Stimulated activated CD8-positive, alpha-beta memory T cell treated with anti-CD3 and anti-CD28 coated beads, Interleukin-4, amount 100 ng/mL, for 48 hours (primary cell): ENCODE data around the gene TBC1D22A.
"Not testable (repeated sequence)": the region's sequence is repeated elsewhere in the genome, so short reads cannot be mapped to it uniquely, and the experiment has no call there.

Experiments used
- DNase-seq: peaks from one replicate; pipeline ENCODE4 v3.0.0-alpha.2; 2020

TBC1D22A gene

GRCh38 chr22:46774980-46775849 lies 12.8 kb downstream of the TBC1D22A start:
- no peak for DNase-seq

GRCh38 chr22:46775850-46776826 lies 13.7 kb downstream of the TBC1D22A start:
- no peak for DNase-seq

DNA sequence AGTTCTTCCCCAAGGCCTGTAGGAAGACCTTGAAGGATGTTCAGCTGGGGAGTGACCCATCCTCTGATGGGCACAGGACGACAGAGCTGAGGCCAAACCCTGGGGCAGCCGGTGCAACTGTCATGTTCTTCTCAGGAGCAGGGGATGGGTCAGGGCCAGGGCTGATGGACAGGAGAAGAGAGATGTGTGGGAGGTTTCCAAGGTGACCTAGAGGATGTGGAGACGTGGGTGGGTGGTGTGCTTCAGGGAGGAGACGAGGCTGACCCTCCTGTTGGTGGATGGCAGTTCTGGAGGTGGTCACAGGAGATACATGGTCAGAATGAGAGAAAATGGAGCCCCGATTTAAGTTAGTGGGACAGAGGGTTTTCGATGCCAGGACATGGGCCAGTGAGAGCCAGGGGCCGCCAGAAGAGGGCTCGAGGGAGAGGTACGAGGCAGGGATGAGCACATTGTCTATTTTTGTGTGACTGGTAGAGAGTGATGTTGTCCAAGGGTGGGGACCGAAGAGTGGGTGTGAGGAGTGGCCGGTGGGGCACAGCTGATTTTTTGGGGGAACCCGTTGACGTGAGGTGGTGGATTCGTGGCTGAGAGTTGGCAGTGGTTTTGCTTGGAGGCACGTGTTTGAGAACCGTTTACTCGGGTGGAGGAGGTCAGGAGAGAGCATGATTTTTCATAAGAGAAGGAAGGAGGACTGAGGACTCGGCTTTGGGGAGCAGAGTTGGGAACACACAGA lies 14.6 kb downstream of the TBC1D22A start:
- no peak for DNase-seq

DNA sequence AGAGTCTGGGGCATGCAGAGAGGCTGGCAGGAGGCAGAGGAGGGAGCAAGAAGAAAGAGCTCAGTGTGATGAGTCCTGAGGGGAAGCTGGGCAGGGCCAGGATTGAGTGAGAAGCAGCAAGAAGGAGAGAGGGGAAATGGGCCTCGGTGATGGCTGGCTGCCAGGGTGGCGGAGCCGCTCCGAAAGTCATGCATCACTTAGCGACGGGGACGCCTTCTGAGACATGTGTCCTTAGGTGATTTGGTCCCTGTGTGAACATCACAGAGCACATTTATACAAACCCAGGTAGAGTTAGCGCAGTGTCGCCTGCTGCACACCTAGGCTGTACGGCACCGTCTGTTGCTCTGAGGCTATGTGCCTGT lies 15.1 kb downstream of the TBC1D22A start:
- peak; percentile 57 for DNase-seq

DNA sequence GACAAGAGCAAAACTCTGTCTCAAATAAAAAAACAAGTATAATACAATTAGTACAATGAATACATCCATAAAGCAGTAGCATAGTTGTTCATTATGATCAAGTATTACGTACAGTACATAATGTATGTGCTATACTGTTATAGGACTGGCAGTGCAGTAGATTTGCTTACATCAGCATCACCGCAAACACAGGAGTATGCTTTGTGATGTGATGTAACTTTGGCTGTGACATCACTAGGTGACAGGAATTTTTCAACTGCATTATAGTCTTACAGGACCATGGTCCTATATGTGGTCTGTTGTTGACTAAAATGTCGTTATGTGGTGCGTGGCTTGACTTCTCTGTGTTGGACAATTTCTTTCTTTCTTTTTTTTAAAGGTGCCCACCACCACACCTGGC lies 16.6 kb downstream of the TBC1D22A start:
- DNase-seq: no peak

DNA sequence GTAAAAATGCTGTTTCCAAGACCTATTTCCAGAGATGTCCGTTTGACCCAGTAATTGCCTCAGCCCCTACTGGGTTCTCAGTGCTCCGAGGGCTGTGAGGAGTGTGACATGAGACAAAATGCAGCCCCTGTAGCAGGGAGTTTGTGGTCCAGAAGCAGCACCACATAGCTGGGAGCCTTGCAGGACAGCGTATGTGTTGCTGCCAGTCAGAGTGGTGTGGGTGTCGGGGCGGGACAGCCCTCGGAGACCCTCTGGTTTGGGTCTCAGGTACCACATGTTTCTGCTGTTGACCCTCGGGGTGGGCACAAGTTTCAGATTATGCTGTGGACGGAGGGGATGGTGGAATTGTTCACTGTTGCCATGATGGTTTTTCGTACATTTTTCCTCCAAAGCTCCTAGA lies 17.2 kb downstream of the TBC1D22A start:
- DNase-seq: no peak

GRCh38 chr22:46780453-46780852 lies 18.0 kb downstream of the TBC1D22A start:
- no peak for DNase-seq

GRCh38 chr22:46781291-46781690 lies 18.8 kb downstream of the TBC1D22A start:
- DNase-seq: no peak

- not testable (repeated sequence) for DNase-seq
Measured at GRCh38 chr22:46782200-46782599, 19.8 kb downstream of the TBC1D22A start.

DNA sequence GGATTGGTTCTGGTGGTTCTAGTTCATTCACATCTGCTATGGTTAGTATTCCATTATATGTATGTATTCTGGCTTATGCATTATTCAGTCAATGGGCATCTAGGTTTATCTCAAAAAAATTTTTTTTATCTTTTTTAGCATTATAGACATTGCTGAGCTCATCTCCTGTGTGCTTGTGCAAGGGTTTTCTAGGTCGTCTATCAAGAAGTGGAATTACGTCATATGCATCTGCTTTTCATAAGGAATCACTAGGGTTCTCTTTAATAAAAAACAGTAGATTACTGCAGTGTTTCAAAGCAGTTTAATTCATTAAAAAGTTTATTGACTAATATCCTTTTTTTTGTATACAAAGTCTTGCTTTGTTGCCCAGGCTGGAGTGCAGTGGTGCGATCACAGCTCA lies 21.3 kb downstream of the TBC1D22A start:
- no peak for DNase-seq

- DNase-seq: no peak
Measured at GRCh38 chr22:46788441-46789172, 26.2 kb downstream of the TBC1D22A start.

DNA sequence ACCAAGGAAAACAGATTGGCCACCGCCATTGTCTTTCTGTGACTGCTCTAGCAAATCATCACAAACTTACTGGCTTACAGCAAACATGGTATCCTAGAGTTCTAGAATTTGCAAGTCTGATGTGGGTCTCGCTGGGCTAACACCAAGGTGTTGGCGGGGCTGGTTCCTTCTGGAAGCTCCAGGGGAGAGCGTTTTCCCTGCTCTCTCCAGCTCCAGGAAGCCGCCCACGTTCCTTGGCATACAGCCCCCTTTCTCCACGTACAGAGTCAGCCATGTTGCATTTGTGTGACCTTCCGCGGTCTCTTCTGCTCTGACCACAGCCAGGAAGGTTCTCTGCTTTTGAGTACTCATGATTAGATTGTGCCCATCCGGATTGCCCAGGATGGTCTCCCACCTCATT lies 27.5 kb downstream of the TBC1D22A start:
- DNase-seq: no peak

- peak; percentile 79 for DNase-seq
Measured at GRCh38 chr22:46791201-46791731, 28.8 kb downstream of the TBC1D22A start.

GRCh38 chr22:46792061-46792796 lies 29.8 kb downstream of the TBC1D22A start:
- DNase-seq: no peak

DNA sequence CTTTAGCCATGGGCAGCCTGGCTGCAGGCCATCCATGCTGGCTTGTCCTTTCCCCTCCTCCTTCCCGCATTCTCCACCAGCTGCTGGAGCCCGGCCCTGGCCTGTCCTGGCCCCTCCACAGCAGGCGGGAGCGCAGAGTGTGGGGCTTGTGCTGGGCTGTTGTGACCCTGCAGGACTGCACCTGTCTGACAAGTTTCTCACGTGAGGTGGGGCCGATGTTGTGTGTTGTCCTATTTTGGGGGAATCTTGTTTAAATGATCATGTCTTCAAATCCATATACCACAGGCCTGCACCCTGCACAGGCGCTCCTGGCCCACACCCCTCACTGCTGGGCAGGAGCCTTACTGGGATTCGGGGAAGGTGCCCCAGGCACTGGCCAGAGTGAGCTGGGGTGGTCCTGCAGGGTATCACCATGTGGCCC lies 30.4 kb downstream of the TBC1D22A start:
- no peak for DNase-seq

- DNase-seq: no peak
Measured at GRCh38 chr22:46793497-46793896, 31.0 kb downstream of the TBC1D22A start.

- DNase-seq: no peak
Measured at GRCh38 chr22:46794067-46794466, 31.6 kb downstream of the TBC1D22A start.

- DNase-seq: no peak
Measured at GRCh38 chr22:46794491-46794890, 32.0 kb downstream of the TBC1D22A start.

DNA sequence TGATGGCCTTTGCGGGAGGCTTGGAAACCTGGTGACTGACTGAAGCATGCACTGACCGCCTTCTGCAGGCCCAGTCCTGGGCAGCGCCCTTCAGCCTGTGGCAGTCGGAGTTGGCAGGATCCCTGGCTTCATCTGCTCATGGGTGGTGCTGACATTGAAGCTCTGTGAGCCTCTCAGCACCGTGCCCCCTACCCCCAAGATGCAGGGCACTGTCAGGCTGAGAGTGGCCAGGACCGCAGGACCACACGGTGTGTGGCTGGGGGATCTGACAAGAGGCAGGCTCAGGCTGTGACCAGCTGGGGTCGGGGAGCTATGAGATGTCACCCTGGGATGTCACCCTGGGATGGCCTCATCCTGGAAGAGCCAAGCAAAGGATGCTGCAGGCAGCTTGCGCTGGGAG lies 32.7 kb downstream of the TBC1D22A start:
- no peak for DNase-seq

DNA sequence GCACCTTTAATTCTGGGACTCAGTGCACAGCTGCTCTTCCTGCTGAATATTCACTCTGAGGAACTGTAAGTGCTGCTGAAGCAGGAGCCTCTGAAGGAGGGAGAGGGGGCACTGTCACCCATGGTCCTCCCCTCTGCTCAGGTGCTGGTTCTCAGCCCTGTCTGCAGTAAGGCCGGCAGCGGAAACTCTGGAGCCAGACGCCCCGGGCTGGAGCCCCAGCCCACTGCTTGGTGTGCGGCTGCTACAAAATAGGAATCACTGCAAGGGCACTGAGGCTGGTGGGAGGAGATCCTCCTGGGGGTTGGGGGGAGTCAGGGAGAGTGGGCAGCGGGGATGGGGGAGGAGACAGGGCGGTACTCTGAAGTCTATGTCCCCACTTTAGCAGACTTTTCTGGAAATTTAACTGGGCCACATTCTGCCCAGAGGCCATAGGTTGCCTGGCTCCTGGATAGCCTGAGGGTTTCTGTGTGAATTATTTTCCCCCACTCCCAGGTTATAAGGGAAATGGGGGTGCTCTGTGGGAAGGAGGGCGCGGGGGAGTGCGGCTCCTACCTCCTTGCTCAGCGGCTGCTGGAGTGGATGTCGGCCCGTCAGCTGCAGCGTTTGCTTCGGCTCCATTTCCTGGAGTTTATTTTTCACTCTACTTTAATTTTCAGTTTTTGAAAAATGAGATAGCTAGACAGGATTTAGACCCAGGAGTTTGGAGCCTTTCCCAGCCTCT lies 33.6 kb downstream of the TBC1D22A start:
- no peak for DNase-seq
